Upper lobe of right lung (tissue), 1 donor: ENCODE data around the gene SHH. TPM values are rescaled to one million over a fixed set of nuclear protein-coding genes. Genes with fewer than 3 reads are reported as not detected.

Experiments used
- ATAC-seq: fragments of 200-7000 bp; cut with Tn5 transposase; one replicate; pipeline ENCODE4 v1.9.1; 2020; ENCODE audit warnings: mild to moderate bottlenecking, moderate library complexity
- DNase-seq: peaks from one replicate; pipeline ENCODE4 v3.0.0-alpha.2; 2020
- H3K27ac ChIP-seq: fragments of 200-600 bp; one replicate; pipeline ENCODE4 v1.8.0; 2022
- H3K27me3 ChIP-seq: fragments of 200-600 bp; one replicate; pipeline ENCODE4 v1.8.0; 2022; ENCODE audit warnings: mild to moderate bottlenecking
- H3K36me3 ChIP-seq: fragments of 200-600 bp; one replicate; pipeline ENCODE4 v1.8.0; 2022
- H3K4me1 ChIP-seq: fragments of 200-600 bp; one replicate; pipeline ENCODE4 v1.8.0; 2022
- H3K4me3 ChIP-seq: fragments of 200-600 bp; one replicate; pipeline ENCODE4 v1.8.0; 2022; ENCODE audit warnings: mild to moderate bottlenecking
- H3K9me3 ChIP-seq: fragments of 200-600 bp; one replicate; pipeline ENCODE4 v1.8.0; 2022
- intact Hi-C: fragments of 100-400 bp; cut with DNase I; formaldehyde crosslinking; loops from one replicate; pipeline ENCODE4 v1.11.0; 2022
- total RNA-seq: library from RNA; stranded (reverse); fragmentation: NEBNext Ultra II Directional; extraction: Animal tissue kit (Norgen Biotek cat#: 25700); gene quantifications from one replicate; pipeline ENCODE4 v1.2.1, GENCODE V29; 2021
- TF ChIP-seq, protein P1 (sequence below): fragments of 200-600 bp; IDR thresholded peaks from one replicate; pipeline ENCODE4 v1.8.0; 2022; ENCODE audit warnings: antibody characterized with exemption
- donor health status: DM: no; HTN: yes; CAD: no; lungs with severe emphysema.

The SHH gene
- total RNA-seq, 1 donor from 2014 or later: 10.1 TPM

DNA sequence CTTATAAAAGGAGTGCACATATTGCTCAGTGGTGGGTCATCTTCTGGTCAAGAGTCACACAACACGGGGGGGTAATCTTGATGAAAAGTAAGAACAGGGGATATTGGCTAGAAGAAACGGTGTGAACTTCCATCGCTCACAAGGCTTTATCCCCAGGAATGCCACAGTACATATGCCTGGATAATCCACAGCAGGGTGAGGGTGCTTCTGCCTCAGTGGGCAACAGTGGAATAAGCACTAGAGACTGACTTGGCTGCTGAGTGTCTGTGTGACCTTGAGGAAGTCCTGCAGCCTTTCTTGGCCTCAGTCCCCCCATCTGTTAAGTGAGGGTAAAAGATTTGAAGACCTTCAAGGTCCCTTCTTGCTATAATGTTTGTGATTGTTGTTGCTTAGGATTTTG lies 44.9 kb upstream of the SHH start:
- TF ChIP-seq, protein P1, sequence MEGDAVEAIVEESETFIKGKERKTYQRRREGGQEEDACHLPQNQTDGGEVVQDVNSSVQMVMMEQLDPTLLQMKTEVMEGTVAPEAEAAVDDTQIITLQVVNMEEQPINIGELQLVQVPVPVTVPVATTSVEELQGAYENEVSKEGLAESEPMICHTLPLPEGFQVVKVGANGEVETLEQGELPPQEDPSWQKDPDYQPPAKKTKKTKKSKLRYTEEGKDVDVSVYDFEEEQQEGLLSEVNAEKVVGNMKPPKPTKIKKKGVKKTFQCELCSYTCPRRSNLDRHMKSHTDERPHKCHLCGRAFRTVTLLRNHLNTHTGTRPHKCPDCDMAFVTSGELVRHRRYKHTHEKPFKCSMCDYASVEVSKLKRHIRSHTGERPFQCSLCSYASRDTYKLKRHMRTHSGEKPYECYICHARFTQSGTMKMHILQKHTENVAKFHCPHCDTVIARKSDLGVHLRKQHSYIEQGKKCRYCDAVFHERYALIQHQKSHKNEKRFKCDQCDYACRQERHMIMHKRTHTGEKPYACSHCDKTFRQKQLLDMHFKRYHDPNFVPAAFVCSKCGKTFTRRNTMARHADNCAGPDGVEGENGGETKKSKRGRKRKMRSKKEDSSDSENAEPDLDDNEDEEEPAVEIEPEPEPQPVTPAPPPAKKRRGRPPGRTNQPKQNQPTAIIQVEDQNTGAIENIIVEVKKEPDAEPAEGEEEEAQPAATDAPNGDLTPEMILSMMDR: no peak
- no peak overlapping the region for H3K4me3 ChIP-seq
- no peak for DNase-seq
- H3K27me3 ChIP-seq: no peaks in the 10 kb centered on the region
- ATAC-seq: no peak
- H3K27ac ChIP-seq: no peak overlapping the region
- H3K36me3 ChIP-seq: no peaks in the 10 kb centered on the region
- H3K4me1 ChIP-seq: peaks cover 5% of the 10 kb centered on the region
- no peaks in the 10 kb centered on the region for H3K9me3 ChIP-seq
- intact Hi-C loops: no loop called here

DNA sequence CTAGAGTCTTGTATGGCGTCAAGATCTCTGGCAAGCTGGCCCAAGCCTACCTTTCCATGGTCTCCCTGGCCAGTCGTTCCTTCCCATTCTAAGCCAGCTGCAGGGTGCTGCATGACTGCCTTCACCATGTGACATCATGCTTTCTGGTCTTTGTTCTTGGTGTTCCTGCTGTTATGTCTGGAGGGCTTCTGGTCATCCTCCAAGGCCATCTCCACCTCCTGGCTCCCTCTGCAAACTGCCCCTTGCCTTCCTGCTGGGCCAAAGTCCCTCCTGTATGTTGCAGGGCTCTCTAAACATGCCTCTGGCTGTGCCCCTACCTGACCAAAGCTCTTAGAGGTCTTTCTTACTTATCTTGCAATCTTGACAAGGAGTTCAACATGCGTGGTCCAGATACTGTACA lies 44.4 kb upstream of the SHH start:
- no peak for DNase-seq
- Histone ChIP-seq H3K9me3 (no peaks in the 10 kb centered on the region), H3K27ac (no peak overlapping the region), H3K36me3 (no peaks in the 10 kb centered on the region), H3K4me3 (no peak overlapping the region), H3K27me3 (no peaks in the 10 kb centered on the region), H3K4me1 (peaks cover 5% of the 10 kb centered on the region)
- ATAC-seq: no peak
- TF ChIP-seq, protein P1: no peak
- intact Hi-C loops: no loop called here

DNA sequence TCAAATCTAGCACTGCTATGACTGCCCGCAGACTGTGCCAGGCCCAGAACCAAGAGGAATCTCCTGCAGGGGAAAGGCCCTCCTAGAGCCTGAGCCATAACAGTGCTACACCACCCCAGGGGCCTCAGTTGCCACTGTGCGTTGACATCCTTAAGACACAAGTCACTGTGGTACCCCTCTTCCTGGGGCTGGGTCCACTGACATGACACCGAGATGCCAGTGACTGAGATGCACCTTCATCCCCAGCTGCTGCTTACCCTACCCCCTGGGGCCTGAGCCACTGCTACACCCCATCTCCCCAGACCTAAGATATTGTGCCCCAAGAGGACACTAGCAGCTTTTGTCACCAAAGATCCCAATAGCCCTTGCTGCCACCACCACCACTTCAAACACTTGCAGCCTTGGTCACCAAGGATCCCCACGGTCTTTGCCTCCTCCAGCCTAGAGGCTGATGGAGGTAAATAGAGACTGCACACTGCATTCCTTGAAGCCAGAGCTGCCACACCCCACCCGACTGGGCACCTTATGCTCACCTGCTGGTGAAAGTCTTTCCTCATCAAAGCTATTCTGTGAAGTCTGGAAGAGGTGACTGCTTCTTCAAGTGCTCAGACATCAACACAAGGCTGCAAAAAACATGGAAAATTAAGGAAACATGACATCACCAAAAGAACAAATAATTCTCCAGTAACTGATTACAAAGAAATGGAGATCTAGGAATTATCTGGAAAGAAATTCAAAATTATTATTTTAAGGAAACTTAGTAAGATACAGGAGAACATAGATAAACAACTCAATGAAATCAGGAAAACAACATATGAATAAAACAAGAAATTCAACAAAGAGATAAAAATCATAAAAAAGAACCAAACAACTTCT lies 40.4 kb upstream of the SHH start:
- TF ChIP-seq, protein P1: no peak
- DNase-seq (peak; percentile 30), ATAC-seq (no peak)
- H3K27ac ChIP-seq: no peak overlapping the region
- intact Hi-C loops: no loop called here
- H3K36me3 ChIP-seq: no peaks in the 10 kb centered on the region
- H3K4me3 ChIP-seq: no peak overlapping the region
- no peaks in the 10 kb centered on the region for H3K27me3 ChIP-seq
- H3K9me3 ChIP-seq: no peaks in the 10 kb centered on the region
- no peaks in the 10 kb centered on the region for H3K4me1 ChIP-seq

DNA sequence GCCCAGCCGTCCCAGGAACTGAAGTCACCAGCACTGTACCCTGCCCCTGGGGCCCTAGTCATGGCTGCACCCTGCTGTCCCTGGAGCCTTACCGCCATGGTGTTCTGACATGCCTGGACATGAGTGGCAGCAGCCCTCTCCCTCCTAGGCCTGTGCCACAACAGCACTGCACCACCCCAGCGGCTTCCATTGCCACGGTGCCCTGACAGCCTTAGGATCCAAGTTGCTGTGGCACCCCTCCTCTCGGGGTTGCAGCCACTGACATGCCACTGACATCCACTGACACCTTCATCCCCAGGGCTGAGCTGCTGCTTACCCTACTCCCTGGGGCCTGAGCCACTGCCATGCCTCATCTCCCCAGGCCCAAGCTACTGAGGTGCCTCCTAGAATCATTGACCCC lies 39.6 kb upstream of the SHH start:
- intact Hi-C loops: no loop called here
- TF ChIP-seq, protein P1: no peak
- H3K4me3 ChIP-seq: no peak overlapping the region
- no peaks in the 10 kb centered on the region for H3K9me3 ChIP-seq
- H3K27ac ChIP-seq: no peak overlapping the region
- DNase-seq (peak; percentile 46), ATAC-seq (no peak)
- H3K27me3 ChIP-seq: no peaks in the 10 kb centered on the region
- H3K36me3 ChIP-seq: no peaks in the 10 kb centered on the region
- no peaks in the 10 kb centered on the region for H3K4me1 ChIP-seq

DNA sequence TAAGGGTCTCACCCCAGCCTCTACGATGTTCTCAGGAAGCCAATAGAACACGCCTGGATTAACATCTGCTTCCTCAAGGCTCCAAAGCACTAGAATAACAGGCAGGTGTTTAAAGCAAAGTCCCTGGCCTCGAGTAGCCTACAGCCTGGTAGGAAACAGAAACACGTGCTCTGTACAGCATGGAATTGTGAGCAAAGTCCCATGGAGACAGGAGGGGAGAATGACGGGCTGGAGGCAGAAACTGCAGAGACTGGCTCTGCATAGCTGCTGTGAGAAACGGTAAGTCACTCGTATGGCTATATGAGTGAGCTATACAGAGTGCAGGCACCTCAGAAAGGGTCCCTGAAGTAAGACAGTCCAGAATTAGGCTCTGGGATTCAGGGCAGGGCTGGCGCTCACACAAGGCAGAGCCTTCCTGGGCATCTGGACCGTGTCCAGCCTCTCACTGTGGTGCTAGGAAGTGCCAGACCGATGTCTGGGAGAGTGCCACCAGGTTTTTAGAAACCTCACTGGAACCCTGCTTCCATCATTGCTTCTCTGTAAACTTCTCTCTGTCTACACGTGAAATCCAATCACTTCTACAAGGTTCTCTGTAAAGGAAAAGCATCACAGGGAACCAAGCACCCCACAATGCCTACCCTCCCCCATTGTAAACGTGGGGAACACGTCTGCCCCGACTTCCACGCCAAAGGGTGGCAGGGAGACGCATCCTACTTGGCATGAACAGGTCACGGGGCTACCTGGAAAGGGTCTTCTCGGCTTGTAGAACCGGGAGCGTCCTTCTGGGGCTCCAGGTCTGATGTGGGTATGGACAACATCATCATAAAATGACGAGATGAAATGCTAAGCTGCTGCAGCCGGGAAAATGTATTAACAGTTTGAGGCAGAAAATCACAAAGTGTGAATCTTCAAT lies 38.8 kb upstream of the SHH start:
- peak; percentile 16 for DNase-seq

More for the DNA sequence above, 38.8 kb upstream of the SHH start:
- H3K4me3 ChIP-seq: no peak overlapping the region
- intact Hi-C loops: no loop called here
- no peaks in the 10 kb centered on the region for H3K27me3 ChIP-seq
- TF ChIP-seq, protein P1: no peak
- no peaks in the 10 kb centered on the region for H3K4me1 ChIP-seq
- H3K27ac ChIP-seq: no peak overlapping the region
- H3K36me3 ChIP-seq: no peaks in the 10 kb centered on the region
- ATAC-seq: no peak
- H3K9me3 ChIP-seq: no peaks in the 10 kb centered on the region
